ENCODE results near the gene SPG7. TPM values are rescaled to one million over a fixed set of nuclear protein-coding genes. Genes with fewer than 3 reads are reported as not detected.

Gene SPG7
- total RNA-seq, 6 experiments from 2014 or later, result 44.0 to 70.5 (median 57.0) TPM

GRCh38 chr16:89602952-89603590 is 94.9 kb downstream of the SPG7 start:
- TF ChIP-seq CTCF (IDR thresholded peaks at IDR 0.05), result no peak
- TF ChIP-seq POLR2A (IDR thresholded peaks at IDR 0.05), result no peak
- H3K36me3 ChIP-seq, result no peaks in the 10 kb centered on the region
- DNase-seq, result no peak
- no peaks in the 10 kb centered on the region for H3K9me3 ChIP-seq
- H3K27me3 ChIP-seq, result no peaks in the 10 kb centered on the region
- intact Hi-C loops (cut with DNase I), result no loop called here
- no peak overlapping the region for H3K4me3 ChIP-seq
- H3K4me1 ChIP-seq, result no peaks in the 10 kb centered on the region
- no peak overlapping the region for H3K27ac ChIP-seq
- WGBS (ENCODE audit: insufficient coverage, low coverage, low lambda C conversion rate, missing lambda C conversion rate), result no CpG with 5 or more reads among the region's 5 CpGs
- peak in 2 of 4 donors; percentile 8 to 12 for ATAC-seq

DNA sequence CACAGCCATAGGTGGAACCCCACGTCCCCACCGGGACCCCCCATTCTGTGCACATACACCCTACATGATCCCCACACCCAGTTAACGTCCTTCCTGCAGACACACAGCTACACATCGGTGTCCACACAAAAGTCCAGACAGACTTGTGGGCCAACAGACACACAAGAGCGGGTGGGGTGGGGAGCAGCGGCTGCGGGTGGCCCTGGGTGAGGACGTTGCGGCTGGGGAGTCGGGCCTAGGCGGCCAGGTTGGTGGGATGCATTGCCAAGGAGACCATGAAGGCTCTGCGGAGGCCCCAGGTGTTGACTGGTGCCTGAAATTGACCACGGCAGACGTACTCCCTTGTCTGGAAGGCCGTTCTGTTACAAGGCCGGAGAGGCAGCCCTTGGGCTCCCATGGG is 96.6 kb downstream of the SPG7 start:
- 69% methylated on average over 7 of the region's 16 CpGs for WGBS (ENCODE audit: insufficient coverage, low coverage, low lambda C conversion rate, missing lambda C conversion rate)
- no peak overlapping the region for H3K4me3 ChIP-seq
- H3K9me3 ChIP-seq, result no peaks in the 10 kb centered on the region
- no peak overlapping the region for H3K27ac ChIP-seq
- no peak for ATAC-seq
- H3K36me3 ChIP-seq, result no peaks in the 10 kb centered on the region
- intact Hi-C loops (cut with DNase I), result no loop called here
- no peak for TF ChIP-seq POLR2A (IDR thresholded peaks at IDR 0.05)
- no peak for TF ChIP-seq CTCF (IDR thresholded peaks at IDR 0.05)
- no peaks in the 10 kb centered on the region for H3K27me3 ChIP-seq
- H3K4me1 ChIP-seq, result no peaks in the 10 kb centered on the region
- DNase-seq, result no peak

- no peak for ATAC-seq
- Histone ChIP-seq H3K9me3 (no peaks in the 10 kb centered on the region), H3K4me3 (no peak overlapping the region), H3K36me3 (no peaks in the 10 kb centered on the region), H3K27ac (no peak overlapping the region), H3K27me3 (no peaks in the 10 kb centered on the region), H3K4me1 (no peaks in the 10 kb centered on the region)
- intact Hi-C loops (cut with DNase I), result no loop called here
- no peak for DNase-seq
- 60% methylated on average over 1 of the region's 34 CpGs for WGBS (ENCODE audit: insufficient coverage, low coverage, low lambda C conversion rate, missing lambda C conversion rate)
- TF ChIP-seq POLR2A (IDR thresholded peaks at IDR 0.05), result no peak
- no peak for TF ChIP-seq CTCF (IDR thresholded peaks at IDR 0.05)
Observed at GRCh38 chr16:89605186-89605970, 97.2 kb downstream of the SPG7 start.

DNA sequence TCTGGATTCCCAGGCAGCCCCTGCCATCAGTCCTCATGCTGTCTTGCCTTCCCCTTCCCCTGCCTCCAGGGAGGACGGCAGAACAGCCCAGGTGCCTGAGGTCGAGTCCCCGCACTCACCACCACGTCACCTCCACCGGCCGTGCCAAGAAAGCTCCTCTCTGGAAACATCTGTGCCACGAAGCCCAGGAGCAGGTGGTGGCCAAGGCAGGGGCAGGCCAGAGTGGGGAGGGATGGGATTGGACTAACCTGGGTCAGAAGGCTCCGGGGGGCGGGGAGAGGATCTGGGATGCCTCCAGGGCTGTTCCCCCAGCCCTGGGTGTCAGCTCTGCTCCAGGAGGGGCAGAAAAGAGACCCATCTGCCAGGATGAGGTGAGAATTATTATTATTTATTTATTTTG is 97.8 kb downstream of the SPG7 start:
- DNase-seq, result no peak
- intact Hi-C loops (cut with DNase I), result no loop called here
- Histone ChIP-seq H3K9me3 (no peaks in the 10 kb centered on the region), H3K27ac (no peak overlapping the region), H3K4me3 (no peak overlapping the region), H3K36me3 (no peaks in the 10 kb centered on the region), H3K27me3 (no peaks in the 10 kb centered on the region), H3K4me1 (no peaks in the 10 kb centered on the region)
- 100% methylated on average over 2 of the region's 9 CpGs for WGBS (ENCODE audit: insufficient coverage, low coverage, low lambda C conversion rate, missing lambda C conversion rate)
- ATAC-seq, result no peak
- TF ChIP-seq POLR2A (IDR thresholded peaks at IDR 0.05) (no peak), CTCF (IDR thresholded peaks at IDR 0.05) (no peak)

Small RNA genes within 50 kb of the gene (small RNA-seq; reads per million reads assigned to genes)
- gene SNORD68, result 0 reads per million in 2 experiments

Other genes starting within 250 kb of the SPG7 start
- 10 to 100 TPM; 26.2 to 65.8 (median 41.6) TPM for gene ANKRD11, start 17.8 kb upstream of the SPG7 start, total RNA-seq
- gene RPL13, start 52.3 kb downstream of the SPG7 start, total RNA-seq, result 1,000 to 10,000 TPM in 2 of 6 experiments, 100 to 1,000 TPM in 4; 684 to 2,810 (median 731) TPM
- gene CPNE7, start 67.4 kb downstream of the SPG7 start, total RNA-seq, result 1 to 10 TPM in 2 of 6 experiments, under 1 TPM in 4; 0.33 to 3.7 (median 0.77) TPM
- under 1 TPM in 1 of 6 experiments, not detected in 5; 0.93 TPM for gene DPEP1, start 105.2 kb downstream of the SPG7 start, total RNA-seq
- gene CHMP1A, start 149.3 kb downstream of the SPG7 start, total RNA-seq, result 10 to 100 TPM; 27.2 to 42.3 (median 33.1) TPM
- 1 to 10 TPM; 1.8 to 5.0 (median 3.3) TPM for gene SPATA33, start 149.4 kb downstream of the SPG7 start, total RNA-seq
- 10 to 100 TPM; 35.0 to 72.2 (median 53.7) TPM for gene CDK10, start 178.3 kb downstream of the SPG7 start, total RNA-seq
- 10 to 100 TPM in 3 of 6 experiments, 1 to 10 TPM in 3; 5.6 to 17.9 (median 11.2) TPM for gene SPATA2L, start 193.3 kb downstream of the SPG7 start, total RNA-seq
- gene VPS9D1, start 212.5 kb downstream of the SPG7 start, total RNA-seq, result 10 to 100 TPM in 3 of 6 experiments, 1 to 10 TPM in 3; 5.6 to 12.4 (median 9.4) TPM
- gene ZNF276, start 213.1 kb downstream of the SPG7 start, total RNA-seq, result 10 to 100 TPM in 2 of 6 experiments, 1 to 10 TPM in 4; 6.9 to 13.4 (median 9.1) TPM

Data from right lobe of liver (tissue), 6 donors.